Measurements from ENCODE around the gene PPM1F.

PPM1F gene

DNA sequence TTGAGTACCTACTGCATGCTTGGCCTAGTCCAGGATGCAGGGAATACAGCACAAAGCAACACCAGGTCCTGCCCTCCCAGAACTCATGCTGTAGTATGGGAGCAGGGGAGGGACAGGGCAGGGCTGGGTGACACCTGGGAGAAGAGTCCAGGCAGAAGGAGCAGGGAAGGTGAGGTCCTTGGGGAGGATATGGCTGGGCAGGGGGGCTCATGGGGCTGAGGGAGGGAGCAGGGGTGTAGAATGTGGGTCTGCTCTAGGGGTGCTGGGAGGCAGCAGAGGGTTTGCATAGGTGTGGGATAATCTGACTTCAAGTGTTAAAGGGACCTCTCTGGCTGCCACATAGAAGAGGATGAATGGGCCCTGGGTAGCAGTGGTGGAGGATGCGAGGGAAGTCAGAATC is 25.2 kb upstream of the PPM1F start:
- POLR2A ChIA-PET: no interaction called here
- CTCF ChIA-PET: interaction anchor here (1.8 to 3.7 kb wide), 2 partner anchors 11 to 25 kb away, joined by 5 to 16 read pairs; partner anchors contain the start of gene PPM1F
- TF ChIP-seq, protein P1, sequence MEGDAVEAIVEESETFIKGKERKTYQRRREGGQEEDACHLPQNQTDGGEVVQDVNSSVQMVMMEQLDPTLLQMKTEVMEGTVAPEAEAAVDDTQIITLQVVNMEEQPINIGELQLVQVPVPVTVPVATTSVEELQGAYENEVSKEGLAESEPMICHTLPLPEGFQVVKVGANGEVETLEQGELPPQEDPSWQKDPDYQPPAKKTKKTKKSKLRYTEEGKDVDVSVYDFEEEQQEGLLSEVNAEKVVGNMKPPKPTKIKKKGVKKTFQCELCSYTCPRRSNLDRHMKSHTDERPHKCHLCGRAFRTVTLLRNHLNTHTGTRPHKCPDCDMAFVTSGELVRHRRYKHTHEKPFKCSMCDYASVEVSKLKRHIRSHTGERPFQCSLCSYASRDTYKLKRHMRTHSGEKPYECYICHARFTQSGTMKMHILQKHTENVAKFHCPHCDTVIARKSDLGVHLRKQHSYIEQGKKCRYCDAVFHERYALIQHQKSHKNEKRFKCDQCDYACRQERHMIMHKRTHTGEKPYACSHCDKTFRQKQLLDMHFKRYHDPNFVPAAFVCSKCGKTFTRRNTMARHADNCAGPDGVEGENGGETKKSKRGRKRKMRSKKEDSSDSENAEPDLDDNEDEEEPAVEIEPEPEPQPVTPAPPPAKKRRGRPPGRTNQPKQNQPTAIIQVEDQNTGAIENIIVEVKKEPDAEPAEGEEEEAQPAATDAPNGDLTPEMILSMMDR (IDR thresholded peaks at IDR 0.05; ENCODE audit: insufficient read depth, low read length, missing control alignments): no peak
- H3K4me3 ChIP-seq (ENCODE audit: low read depth, low read length): no peak overlapping the region
- DNase-seq (ENCODE audit: low read depth, low spot score): no peak

DNA sequence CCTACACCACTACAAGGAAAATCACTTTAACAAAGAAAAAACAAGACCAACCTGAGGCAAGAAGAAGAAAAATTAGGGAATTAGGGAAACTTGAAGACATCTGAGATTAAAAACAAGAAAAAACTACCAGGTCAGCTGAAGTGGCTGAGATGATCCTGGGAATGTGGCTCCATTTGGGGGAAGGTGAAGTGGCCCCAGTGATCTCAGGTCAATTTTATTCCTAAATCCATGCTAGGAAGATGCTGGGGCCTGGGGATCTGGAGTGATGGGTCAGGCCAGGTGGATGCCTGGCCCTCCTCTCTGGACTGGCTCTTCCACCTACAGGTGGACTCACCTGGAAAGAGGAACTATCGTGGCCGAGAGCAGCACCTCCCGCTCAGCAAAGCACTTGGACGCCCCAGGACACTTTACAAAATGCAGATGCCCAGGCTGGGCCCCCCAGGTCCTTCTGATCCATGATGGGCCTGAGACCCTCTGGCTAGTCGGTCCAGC is 23.3 kb upstream of the PPM1F start:
- TF ChIP-seq, protein P1 (IDR thresholded peaks at IDR 0.05; ENCODE audit: insufficient read depth, low read length, missing control alignments): no peak
- no peak overlapping the region for H3K4me3 ChIP-seq (ENCODE audit: low read depth, low read length)
- ChIA-PET POLR2A (no interaction called here), CTCF (interaction anchor here (0.9 to 3.7 kb wide), 3 partner anchors 9 to 345 kb away, joined by 3 to 16 read pairs (median 4); partner anchors contain the start of gene PPM1F)
- no peak for DNase-seq (ENCODE audit: low read depth, low spot score)

DNA sequence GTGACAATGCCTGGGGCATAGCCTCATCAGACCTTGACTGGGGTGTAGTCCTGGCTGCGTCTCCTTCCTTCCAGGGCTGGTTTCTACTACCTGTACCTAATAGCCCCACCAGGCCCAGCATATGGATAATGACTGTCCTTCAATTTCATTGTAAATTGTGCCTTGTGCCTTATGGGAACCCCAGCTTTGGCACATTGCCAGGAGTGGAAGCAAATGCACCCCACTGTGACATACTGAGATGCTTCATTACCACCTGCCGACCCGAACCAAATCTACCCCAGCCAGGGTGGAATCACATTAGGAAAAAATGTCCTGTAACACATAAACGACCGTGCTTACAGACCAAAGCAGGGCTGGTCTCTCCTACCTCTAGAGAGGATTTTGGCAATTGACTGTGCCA is 22.6 kb upstream of the PPM1F start:
- no peak for DNase-seq (ENCODE audit: low read depth, low spot score)
- no peak overlapping the region for H3K4me3 ChIP-seq (ENCODE audit: low read depth, low read length)
- ChIA-PET POLR2A (no interaction called here), CTCF (interaction anchor here (0.9 to 3.7 kb wide), 2 partner anchors 8 to 345 kb away, joined by 3 to 16 read pairs; no protein-coding TSS in a partner anchor)
- TF ChIP-seq, protein P1 (IDR thresholded peaks at IDR 0.05; ENCODE audit: insufficient read depth, low read length, missing control alignments): no peak

DNA sequence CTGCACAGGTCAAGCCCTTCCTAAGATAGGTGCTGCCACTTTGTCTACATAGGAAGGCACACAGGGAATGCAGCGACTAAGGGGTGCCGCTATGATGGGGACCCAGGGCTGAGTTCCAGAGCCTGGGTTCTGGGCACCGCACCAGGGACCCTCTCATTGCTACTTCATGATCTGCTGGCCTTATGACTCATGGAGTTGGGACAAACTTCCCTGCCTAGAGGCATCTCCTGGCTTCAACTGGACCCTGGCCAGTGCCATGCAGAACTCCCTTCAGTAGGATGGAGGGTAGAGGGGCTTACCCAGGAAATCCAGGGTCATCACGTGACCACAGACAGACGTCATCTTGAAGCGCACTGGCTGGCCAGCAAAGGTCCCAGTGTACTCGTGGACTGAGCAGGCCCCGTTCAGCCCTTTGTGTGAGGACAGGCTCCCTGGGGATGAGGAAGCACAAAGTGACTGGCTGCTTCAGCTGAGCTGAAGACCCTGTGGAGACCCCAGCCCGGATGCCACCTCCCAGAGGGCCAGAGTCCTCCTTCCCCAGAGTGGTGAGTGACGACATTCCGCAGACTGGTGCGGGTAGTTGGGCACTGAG is 21.5 kb upstream of the PPM1F start:
- H3K4me3 ChIP-seq (ENCODE audit: low read depth, low read length): no peak overlapping the region
- DNase-seq (ENCODE audit: low read depth, low spot score): no peak
- TF ChIP-seq, protein P1 (IDR thresholded peaks at IDR 0.05; ENCODE audit: insufficient read depth, low read length, missing control alignments): no peak
- CTCF ChIA-PET: interaction anchor here (3.7 kb wide), 1 partner anchor 7 kb away, joined by 16 read pairs; no protein-coding TSS in a partner anchor
- POLR2A ChIA-PET: no interaction called here

DNA sequence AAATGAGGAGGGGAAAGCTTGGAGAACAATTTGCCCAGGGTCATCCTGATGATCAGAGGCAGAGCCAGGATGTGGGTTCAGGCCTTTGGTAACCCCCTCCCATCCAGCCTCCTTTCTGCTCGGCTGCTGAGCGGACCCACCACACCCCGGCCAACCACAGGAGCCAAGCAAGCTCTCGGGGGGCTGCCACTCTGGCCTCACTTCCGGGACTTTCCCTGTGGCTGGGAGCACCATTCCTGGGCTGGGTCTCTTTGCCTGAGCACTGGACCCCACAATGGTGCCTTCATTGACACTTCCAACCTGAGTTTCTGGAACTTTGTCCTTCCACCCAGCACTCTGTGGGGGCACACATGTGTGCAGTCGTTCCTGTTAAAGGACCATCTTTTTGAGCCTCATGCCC is 20.2 kb upstream of the PPM1F start:
- no peak overlapping the region for H3K4me3 ChIP-seq (ENCODE audit: low read depth, low read length)
- CTCF ChIA-PET: interaction anchor here (0.8 to 4.9 kb wide), 14 partner anchors 9 to 258 kb away, joined by 3 to 67 read pairs (median 4); partner anchors contain the start of genes PPM1F and TOP3B

DNA sequence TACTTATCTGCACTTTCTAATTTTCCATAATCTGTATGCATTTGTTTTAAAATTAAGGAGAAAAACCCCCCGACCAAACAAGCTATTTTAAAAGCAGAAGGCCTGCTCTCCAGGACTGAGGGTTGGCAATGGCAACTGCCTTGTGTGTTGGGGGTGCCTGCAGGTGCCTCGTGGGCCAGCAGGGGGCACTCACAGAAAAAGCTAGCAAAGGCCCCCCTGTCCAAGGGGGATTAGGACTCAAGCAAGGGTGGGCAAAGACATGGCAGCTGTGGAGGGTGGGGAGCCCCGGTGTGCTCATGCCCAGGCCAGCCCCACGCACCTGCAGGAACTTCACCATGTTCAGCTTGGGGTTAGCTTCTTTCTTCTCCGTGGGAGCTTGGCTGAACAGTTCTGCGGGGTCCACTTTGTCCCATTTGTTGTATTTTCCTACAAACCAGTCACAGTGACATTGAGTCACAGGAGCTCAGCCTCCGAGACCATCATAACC is 19.7 kb upstream of the PPM1F start:
- TF ChIP-seq, protein P1 (IDR thresholded peaks at IDR 0.05; ENCODE audit: insufficient read depth, low read length, missing control alignments): peak; percentile 85
- POLR2A ChIA-PET: no interaction called here
- DNase-seq (ENCODE audit: low read depth, low spot score): no peak
- CTCF ChIA-PET: interaction anchor here (0.7 to 4.9 kb wide), 15 partner anchors 9 to 257 kb away, joined by 3 to 67 read pairs (median 4); partner anchors contain the start of genes PPM1F and TOP3B
- H3K4me3 ChIP-seq (ENCODE audit: low read depth, low read length): no peak overlapping the region

More for the DNA sequence above, 20.2 kb upstream of the PPM1F start:
- POLR2A ChIA-PET: no interaction called here
- no peak for DNase-seq (ENCODE audit: low read depth, low spot score)
- TF ChIP-seq, protein P1 (IDR thresholded peaks at IDR 0.05; ENCODE audit: insufficient read depth, low read length, missing control alignments): no peak
